T-helper 22 cell (primary cell): ENCODE measurements around the gene CFD.

Experiments
- DNase-seq: peaks from one replicate; pipeline ENCODE4 v3.0.0-alpha.2; 2020; ENCODE audit warnings: low read depth

CFD gene

DNA sequence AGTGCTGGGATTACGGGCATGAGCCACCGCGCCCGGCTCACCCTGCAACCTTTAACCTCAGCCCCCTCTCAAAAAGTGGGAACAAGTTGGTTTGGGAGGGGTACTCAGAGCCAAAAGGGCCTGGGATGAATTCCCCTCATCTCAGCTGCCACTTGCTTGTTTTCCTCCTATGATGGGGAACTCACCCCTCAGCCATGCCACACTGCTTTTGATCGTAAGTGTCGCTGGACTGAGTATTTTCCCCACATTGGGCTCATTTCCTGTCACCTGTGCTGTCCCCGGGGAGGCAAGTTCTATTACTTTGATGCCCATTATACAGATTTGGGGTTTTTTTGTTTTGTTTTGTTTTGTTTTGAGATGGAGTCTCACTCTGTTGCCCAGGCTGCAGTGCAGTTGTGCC, 47.0 kb downstream of the CFD start:
- DNase-seq, result no peak

DNA sequence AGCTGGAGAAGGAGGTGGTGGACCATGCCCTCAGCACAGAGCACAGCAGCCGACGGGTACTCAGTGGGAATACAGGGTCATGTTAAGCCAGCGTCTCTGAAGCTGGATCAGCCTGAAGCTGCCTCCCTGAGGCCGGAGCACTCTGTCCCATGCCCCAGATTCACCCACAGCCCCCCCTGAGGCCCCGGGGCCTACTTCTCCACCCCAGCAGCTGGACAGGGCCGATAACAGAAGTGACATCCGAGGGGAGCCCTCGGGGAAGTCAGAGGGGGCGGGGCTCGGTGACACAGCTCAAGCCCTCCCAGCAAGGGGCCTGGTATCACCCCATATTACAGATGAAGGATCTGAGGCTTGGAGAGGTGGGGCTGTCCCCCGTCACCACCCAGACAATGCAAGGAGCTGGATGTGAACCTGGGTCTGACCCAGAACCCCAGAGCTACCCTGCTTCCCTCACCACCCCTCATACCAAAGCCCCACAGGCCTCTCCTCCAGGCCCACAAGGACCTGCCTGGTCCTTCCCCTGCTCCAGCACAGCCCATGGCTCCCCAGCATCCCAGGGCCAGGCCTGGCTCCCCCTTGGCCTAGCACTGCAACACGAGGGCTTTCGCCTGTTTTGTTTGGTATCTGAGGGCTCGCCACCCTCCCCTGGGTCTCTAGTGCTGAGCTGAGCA, 47.9 kb downstream of the CFD start:
- DNase-seq, result no peak

GRCh38 chr19:911197-912033, 52.0 kb downstream of the CFD start:
- DNase-seq, result no peak

DNA sequence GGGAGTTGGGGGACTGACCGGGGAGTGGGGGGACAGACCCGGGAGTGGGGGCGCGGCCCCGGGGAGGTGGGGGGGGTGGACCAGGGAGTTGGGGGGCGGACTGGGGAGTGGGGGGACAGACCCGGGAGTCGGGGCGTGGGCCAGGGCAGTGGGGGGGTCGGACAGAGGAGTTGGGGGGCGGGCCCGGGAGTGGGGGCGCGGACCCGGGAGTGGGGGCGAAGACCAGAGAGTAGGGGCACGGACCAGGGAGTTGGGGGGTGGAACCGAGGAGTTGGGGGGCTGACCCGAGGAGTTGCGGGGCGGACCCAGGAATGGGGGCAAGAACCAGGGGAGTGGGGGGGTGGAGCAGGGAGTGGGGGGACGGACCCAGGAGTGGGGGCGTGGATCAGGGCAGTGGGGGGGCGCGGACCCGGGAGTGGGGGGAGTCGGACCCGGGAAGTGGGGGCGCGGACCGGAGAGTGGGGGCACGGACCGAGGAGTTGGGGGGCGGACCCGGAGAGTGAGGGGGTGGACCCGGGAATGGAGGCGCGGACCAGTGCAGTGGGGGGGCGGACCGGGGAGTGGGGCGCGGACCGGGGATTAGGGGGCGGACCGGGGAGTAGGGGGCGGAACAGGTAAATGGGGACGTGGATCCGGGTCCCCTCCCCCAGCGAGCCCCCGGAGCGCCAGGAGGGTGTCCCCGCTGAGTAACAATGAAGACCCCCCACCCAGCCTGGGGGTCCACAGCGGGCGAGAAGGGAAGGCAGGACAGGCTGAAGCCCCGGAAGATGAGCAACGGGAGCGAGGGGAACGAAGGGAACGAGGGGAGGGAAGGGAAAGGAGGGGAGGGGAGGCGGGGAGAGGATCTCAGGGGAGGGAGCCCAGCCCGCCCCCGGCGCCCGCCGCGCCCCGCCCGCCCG, 53.0 kb downstream of the CFD start:
- no peak for DNase-seq
